ENCODE data around the gene CEP164.

The CEP164 gene

DNA sequence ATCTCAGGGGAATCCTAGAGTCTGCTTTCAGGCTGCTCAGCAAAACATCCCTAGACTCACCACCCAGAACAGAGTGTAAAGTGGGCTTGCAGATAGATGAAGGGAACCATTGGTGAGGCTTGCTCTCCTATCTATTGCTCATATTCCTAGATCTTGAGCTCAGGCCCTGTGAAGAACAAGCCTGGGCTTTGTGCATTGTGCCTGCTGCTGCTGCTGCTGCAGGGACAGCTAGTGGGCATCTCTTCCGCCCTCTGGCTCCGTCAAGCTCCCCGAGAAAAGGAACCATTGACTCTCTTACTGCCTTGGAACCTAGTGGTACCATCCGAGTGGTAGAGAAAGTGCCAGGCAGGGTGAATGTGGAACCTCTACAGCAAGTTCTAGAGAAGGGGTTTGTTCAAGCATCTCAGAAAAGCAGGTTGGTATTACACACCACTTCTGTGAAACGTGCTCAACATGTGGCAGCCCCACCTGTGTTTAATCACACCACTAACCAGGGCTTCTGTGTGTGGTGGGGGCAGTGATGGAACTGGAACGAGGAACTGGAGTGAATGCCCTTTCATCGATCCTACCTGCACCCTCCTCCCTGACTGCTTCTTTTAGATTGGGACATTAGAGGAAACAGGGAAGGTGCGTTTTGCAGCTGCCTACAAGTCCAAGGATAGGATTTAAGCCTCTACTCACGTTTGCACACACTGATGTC lies 32.1 kb upstream of the CEP164 start:
- no peak for TF ChIP-seq CTCF (IDR thresholded peaks at IDR 0.05; ENCODE audit: extremely low read depth, insufficient read depth, missing control alignments)
- in situ Hi-C loops (cut with MboI; ENCODE audit: low pct_unique_long_range_greater_than_20kb, low sequenced_read_pairs, unreplicated experiment) = loop anchor here (10.0 kb wide), 1 partner anchor 61 kb away; the partner anchor contains the start of genes PCSK7 and RNF214
- DNase-seq (ENCODE audit: low spot score) = no peak

DNA sequence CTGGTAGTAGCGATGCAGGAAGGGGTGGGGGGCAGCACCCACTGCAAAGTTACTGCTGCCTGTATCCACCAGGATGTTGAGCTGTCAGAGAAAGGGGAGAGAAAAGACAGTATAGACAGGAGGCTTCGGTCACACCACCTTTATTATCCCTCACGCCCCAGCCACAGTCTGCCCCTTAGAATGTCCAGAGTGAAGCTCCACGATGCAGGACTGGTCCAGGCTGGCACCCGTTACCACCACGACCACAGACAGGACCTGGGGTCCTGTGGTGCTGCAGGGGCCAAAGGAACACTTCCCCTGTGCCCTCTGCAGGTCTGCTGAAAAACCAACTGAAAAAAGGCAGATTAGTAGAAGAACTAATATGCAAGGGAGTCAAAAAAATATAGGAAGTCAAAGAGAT lies 30.8 kb upstream of the CEP164 start:
- DNase-seq (ENCODE audit: low spot score) = no peak
- in situ Hi-C loops (cut with MboI; ENCODE audit: low pct_unique_long_range_greater_than_20kb, low sequenced_read_pairs, unreplicated experiment) = loop anchor here (10.0 kb wide), 1 partner anchor 62 kb away; the partner anchor contains the start of genes PCSK7 and RNF214
- no peak for TF ChIP-seq CTCF (IDR thresholded peaks at IDR 0.05; ENCODE audit: extremely low read depth, insufficient read depth, missing control alignments)

- in situ Hi-C loops (cut with MboI; ENCODE audit: low pct_unique_long_range_greater_than_20kb, low sequenced_read_pairs, unreplicated experiment) = loop anchor here (10.0 kb wide), 1 partner anchor 63 kb away; the partner anchor contains the start of genes PCSK7 and RNF214
Observed at GRCh38 chr11:117298195-117298594, 29.5 kb upstream of the CEP164 start.

GRCh38 chr11:117299351-117300282 lies 28.0 kb upstream of the CEP164 start:
- no peak for DNase-seq (ENCODE audit: low spot score)
- no peak for TF ChIP-seq CTCF (IDR thresholded peaks at IDR 0.05; ENCODE audit: extremely low read depth, insufficient read depth, missing control alignments)
- in situ Hi-C loops (cut with MboI; ENCODE audit: low pct_unique_long_range_greater_than_20kb, low sequenced_read_pairs, unreplicated experiment) = loop anchor here (10.0 kb wide), 1 partner anchor 65 kb away; the partner anchor contains the start of genes PCSK7 and RNF214

More at GRCh38 chr11:117298195-117298594, 29.5 kb upstream of the CEP164 start:
- no peak for DNase-seq (ENCODE audit: low spot score)
- no peak for TF ChIP-seq CTCF (IDR thresholded peaks at IDR 0.05; ENCODE audit: extremely low read depth, insufficient read depth, missing control alignments)

- DNase-seq (ENCODE audit: low spot score) = no peak
- in situ Hi-C loops (cut with MboI; ENCODE audit: low pct_unique_long_range_greater_than_20kb, low sequenced_read_pairs, unreplicated experiment) = no loop called here
- no peak for TF ChIP-seq CTCF (IDR thresholded peaks at IDR 0.05; ENCODE audit: extremely low read depth, insufficient read depth, missing control alignments)
Observed at GRCh38 chr11:117300283-117300663, 27.4 kb upstream of the CEP164 start.

DNA sequence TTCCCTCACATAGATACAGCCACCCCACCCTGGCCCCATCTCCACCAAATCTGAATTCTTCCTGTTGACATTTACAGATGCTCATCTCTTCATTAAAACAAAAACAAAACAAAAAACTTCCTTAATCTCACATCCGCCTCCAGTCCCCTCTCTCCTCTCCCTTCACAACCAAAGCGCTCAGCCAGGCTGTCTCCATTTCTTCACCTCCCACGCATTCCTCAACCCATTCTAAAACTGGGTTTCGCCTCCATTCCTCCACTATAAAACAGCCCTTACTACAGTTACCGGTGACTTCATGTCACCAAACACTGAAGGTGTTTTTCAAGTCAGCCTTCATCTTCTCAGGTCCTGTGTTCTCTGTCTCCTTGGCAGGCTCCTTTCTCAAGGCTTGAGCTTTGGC lies 26.9 kb upstream of the CEP164 start:
- no peak for TF ChIP-seq CTCF (IDR thresholded peaks at IDR 0.05; ENCODE audit: extremely low read depth, insufficient read depth, missing control alignments)
- in situ Hi-C loops (cut with MboI; ENCODE audit: low pct_unique_long_range_greater_than_20kb, low sequenced_read_pairs, unreplicated experiment) = no loop called here
- DNase-seq (ENCODE audit: low spot score) = no peak

Data from GM13977 (cell line).